ENCODE data around the gene HOXA9.

HOXA9 gene

GRCh38 chr7:27200761-27201579 lies 35.6 kb upstream of the HOXA9 start:
- peak; percentile 72 for DNase-seq

GRCh38 chr7:27199849-27200760 lies 34.8 kb upstream of the HOXA9 start, which contains the start of gene HOXA13:
TSS of gene HOXA13 (minus strand) at chr7:27200091. CDS start at chr7:27200077, 14 bp downstream.
- peak; percentile 85 for DNase-seq

- peak; percentile 65 for DNase-seq
These were observed 33.8 kb upstream of the HOXA9 start for GRCh38 chr7:27198871-27199801.

GRCh38 chr7:27198138-27198841 lies 33.0 kb upstream of the HOXA9 start:
- peak; percentile 64 for DNase-seq

GRCh38 chr7:27197137-27198042 lies 32.1 kb upstream of the HOXA9 start:
- no peak for DNase-seq

GRCh38 chr7:27196287-27196767 lies 31.0 kb upstream of the HOXA9 start:
- DNase-seq: peak; percentile 89

- DNase-seq: no peak
These were observed 29.5 kb upstream of the HOXA9 start for GRCh38 chr7:27194686-27195379.

- DNase-seq: no peak
These were observed 28.6 kb upstream of the HOXA9 start for GRCh38 chr7:27194002-27194352.

- no peak for DNase-seq
These were observed 28.1 kb upstream of the HOXA9 start for GRCh38 chr7:27193335-27194001.

GRCh38 chr7:27192546-27193334 lies 27.4 kb upstream of the HOXA9 start:
- peak; percentile 49 for DNase-seq

- DNase-seq: peak; percentile 54
These were observed 26.7 kb upstream of the HOXA9 start for GRCh38 chr7:27191833-27192545.

- no peak for DNase-seq
These were observed 25.9 kb upstream of the HOXA9 start for GRCh38 chr7:27191161-27191731.

GRCh38 chr7:27189997-27190748 lies 24.8 kb upstream of the HOXA9 start:
- DNase-seq: no peak

- peak; percentile 58 for DNase-seq
These were observed 24.1 kb upstream of the HOXA9 start for GRCh38 chr7:27189295-27189996.

- peak; percentile 58 for DNase-seq
These were observed 23.3 kb upstream of the HOXA9 start for GRCh38 chr7:27188386-27189294.

All from DMS53 (cell line).